Keratinocyte (primary cell): ENCODE results near the gene PPP1R14B. TPM values are rescaled to one million over a fixed set of nuclear protein-coding genes. Genes with fewer than 3 reads are reported as not detected.

Experiments
- DNase-seq: peaks from one replicate; pipeline ENCODE4 v3.0.0-alpha.2; 2011; ENCODE audit warnings: low read depth, missing footprints, low spot score
- FAIRE-seq: peaks from 2 replicates; lab custom pipeline; 2011; peaks lifted over from hg19 to GRCh38; lab: Jason Lieb, UNC
- H2AFZ ChIP-seq: 2 replicates; pipeline ENCODE4 v1.6.0; 2012; ENCODE audit warnings: low read length, control low read depth, inconsistent platforms; ENCODE audit not compliant: control insufficient read depth
- H3K27ac ChIP-seq: 2 replicates; pipeline ENCODE4 v1.5.1; 2011; ENCODE audit warnings: low read length; ENCODE audit not compliant: control insufficient read depth, insufficient read depth
- H3K27me3 ChIP-seq: 3 replicates; pipeline ENCODE4 v1.6.0; 2011; ENCODE audit warnings: low read length; ENCODE audit not compliant: control insufficient read depth, insufficient read depth; ENCODE audit errors: extremely low read depth
- H3K36me3 ChIP-seq, 2 experiments: 2 replicates in 1 of 2; 3 replicates in 1 of 2; pipeline ENCODE4 v1.5.1; 2011; ENCODE audit warnings: low read length in 2 of 2, mild to moderate bottlenecking in 1 of 2; ENCODE audit not compliant: control insufficient read depth in 2 of 2, insufficient read depth in 2 of 2; ENCODE audit errors: extremely low read depth in 1 of 2
- H3K4me1 ChIP-seq: 3 replicates; pipeline ENCODE4 v1.5.1; 2011; ENCODE audit warnings: low read length; ENCODE audit not compliant: control insufficient read depth, insufficient read depth; ENCODE audit errors: extremely low read depth
- H3K4me2 ChIP-seq: 3 replicates; pipeline ENCODE4 v1.6.0; 2011; ENCODE audit warnings: low read depth, low read length; ENCODE audit not compliant: control insufficient read depth, insufficient read depth; ENCODE audit errors: extremely low read depth
- H3K4me3 ChIP-seq, 3 experiments: fragments of 200-600 bp in 1 of 3; sonication (generic) in 1 of 3; 2 replicates in 2 of 3; 3 replicates in 1 of 3; pipeline ENCODE4 v1.5.1; 2011 to 2016; ENCODE audit warnings: low read length in 3 of 3, mild to moderate bottlenecking in 3 of 3, control low read depth in 2 of 3, inconsistent platforms in 1 of 3, low read depth in 1 of 3, mixed read lengths in 1 of 3, mixed run types in 1 of 3, moderate library complexity in 1 of 3; ENCODE audit not compliant: control insufficient read depth in 2 of 3, insufficient read depth in 2 of 3; ENCODE audit errors: extremely low read depth in 1 of 3
- H3K79me2 ChIP-seq: 2 replicates; pipeline ENCODE4 v1.6.0; 2012; ENCODE audit warnings: low read length; ENCODE audit not compliant: control insufficient read depth, insufficient read depth
- H3K9ac ChIP-seq: 3 replicates; pipeline ENCODE4 v1.6.0; 2011; ENCODE audit warnings: low read length; ENCODE audit not compliant: control insufficient read depth, insufficient read depth; ENCODE audit errors: extremely low read depth
- H3K9me1 ChIP-seq: 3 replicates; pipeline ENCODE4 v1.6.0; 2011; ENCODE audit warnings: low read length; ENCODE audit not compliant: control insufficient read depth, insufficient read depth; ENCODE audit errors: extremely low read depth
- H3K9me3 ChIP-seq: 2 replicates; pipeline ENCODE4 v1.5.1; 2012; ENCODE audit warnings: low read depth, low read length; ENCODE audit not compliant: control insufficient read depth
- H4K20me1 ChIP-seq: 3 replicates; pipeline ENCODE4 v1.6.0; 2011; ENCODE audit warnings: low read length; ENCODE audit not compliant: control insufficient read depth, insufficient read depth; ENCODE audit errors: extremely low read depth
- CTCF ChIP-seq, 3 experiments: IDR thresholded peaks in 1 of 3; conservative IDR thresholded peaks in 1 of 3; optimal IDR thresholded peaks in 1 of 3; 2 replicates in 2 of 3; 3 replicates in 1 of 3; pipeline versions ENCODE3 to v1.5.1; 2011; ENCODE audit warnings: low read length in 3 of 3, mild to moderate bottlenecking in 3 of 3, moderate library complexity in 2 of 3, control low read depth in 1 of 3, inconsistent platforms in 1 of 3; ENCODE audit not compliant: insufficient read depth in 2 of 3; ENCODE audit errors: extremely low read depth in 1 of 3
- EZH2 ChIP-seq: IDR thresholded peaks from one replicate; pipeline ENCODE4 v1.6.1; 2012; ENCODE audit warnings: inconsistent platforms, mild to moderate bottlenecking, low read length, moderate library complexity
- dilution Hi-C: fragments of 300-500 bp; cut with MboI; formaldehyde crosslinking; loops from one replicate; pipeline ENCODE4 v1.7.0; 2020; ENCODE audit warnings: low sequenced_read_pairs; ENCODE audit not compliant: extremely low pct_ligation_motif_present
- polyA plus RNA-seq, 5 experiments: library from polyadenylated mRNA; depleted of rRNA in 3 of 5; stranded (reverse) in 3 of 5; stranded (forward) in 1 of 5; unstranded in 1 of 5; fragments of >200 nt; gene quantifications; 1 replicate in 1 of 5; 2 replicates in 3 of 5; 3 replicates in 1 of 5; pipeline versions ENCODE4 v1.2.1 to v1.2.3, GENCODE V29; 2011 to 2012; ENCODE audit warnings: missing spikeins in 2 of 5, low read depth in 1 of 5, low replicate concordance in 1 of 5

The PPP1R14B gene
- polyA plus RNA-seq, 1 donor (not counting 4 experiments of a cell fraction or from before 2014, with no cell fraction given): 208 TPM

GRCh38 chr11:64268893-64269539, 22.3 kb upstream of the PPP1R14B start:
- FAIRE-seq (no peak), DNase-seq (no peak)
- Histone ChIP-seq H3K9ac (peak overlapping the region; percentile 72), H3K79me2 (no peaks in the 10 kb centered on the region), H3K4me2 (peak overlapping the region; percentile 87), H3K9me1 (no peaks in the 10 kb centered on the region), H3K9me3 (no peaks in the 10 kb centered on the region), H2AFZ (no peak overlapping the region), H3K27ac (peak overlapping the region; percentile 78), H3K36me3 (peaks cover 16 to 34% of the 10 kb centered on the region in 2 experiments), H3K27me3 (no peaks in the 10 kb centered on the region), H3K4me1 (peaks cover 55% of the 10 kb centered on the region), H3K4me3 (peak overlapping the region; percentile 35 to 70 (median 65)), H4K20me1 (no peaks in the 10 kb centered on the region)
- dilution Hi-C loops: no loop called here
- no peak for TF ChIP-seq CTCF (optimal IDR thresholded peaks at IDR 0.05 in 1 of 3, IDR thresholded peaks at IDR 0.05 in 1 of 3, conservative IDR thresholded peaks at IDR 0.05 in 1 of 3; ENCODE audit: extremely low read depth in 1 of 3, insufficient read depth in 2 of 3, low read length in 3 of 3)

GRCh38 chr11:64268025-64268892, 21.5 kb upstream of the PPP1R14B start:
- H2AFZ ChIP-seq: no peak overlapping the region
- peak overlapping the region; percentile 72 for H3K9ac ChIP-seq
- no peak for DNase-seq
- TF ChIP-seq EZH2 (no peak), CTCF (optimal IDR thresholded peaks at IDR 0.05 in 1 of 3, IDR thresholded peaks at IDR 0.05 in 1 of 3, conservative IDR thresholded peaks at IDR 0.05 in 1 of 3; ENCODE audit: extremely low read depth in 1 of 3, insufficient read depth in 2 of 3, low read length in 3 of 3) (no peak)
- H3K4me2 ChIP-seq: peak overlapping the region; percentile 87
- H3K27ac ChIP-seq: peak overlapping the region; percentile 78
- no peaks in the 10 kb centered on the region for H3K79me2 ChIP-seq
- dilution Hi-C loops: no loop called here
- no peak for FAIRE-seq
- H3K4me3 ChIP-seq: peak overlapping the region in 1 of 3 experiments; percentile 70
- H3K27me3 ChIP-seq: no peaks in the 10 kb centered on the region
- H3K9me1 ChIP-seq: no peaks in the 10 kb centered on the region
- H3K36me3 ChIP-seq: peaks cover 19 to 42% of the 10 kb centered on the region in 2 experiments
- H4K20me1 ChIP-seq: no peaks in the 10 kb centered on the region
- peaks cover 56% of the 10 kb centered on the region for H3K4me1 ChIP-seq
- H3K9me3 ChIP-seq: no peaks in the 10 kb centered on the region
